Measurements from ENCODE around the gene RNFT2.

DNA sequence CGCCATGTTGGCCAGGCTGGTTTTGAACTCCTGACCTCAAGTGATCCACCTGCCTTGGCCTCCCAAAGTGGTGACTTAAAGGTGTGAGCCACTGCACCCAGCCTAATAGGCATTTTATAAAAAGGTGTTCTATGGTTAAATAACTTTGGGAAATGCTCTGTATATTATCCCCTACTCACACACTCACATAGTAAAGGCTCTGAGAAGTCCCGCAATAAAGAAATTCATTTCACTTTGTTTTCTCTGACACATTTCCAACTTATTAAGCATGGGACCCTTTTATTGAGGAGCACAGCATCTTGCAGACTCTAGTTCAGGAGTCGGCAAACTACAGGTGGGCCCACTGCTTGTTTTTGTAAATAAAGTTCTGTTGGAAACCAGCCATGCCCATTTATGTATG lies 63.9 kb downstream of the RNFT2 start:
- no peak for TF ChIP-seq POLR2AphosphoS5 (IDR thresholded peaks at IDR 0.05)
- TF ChIP-seq, protein P1, sequence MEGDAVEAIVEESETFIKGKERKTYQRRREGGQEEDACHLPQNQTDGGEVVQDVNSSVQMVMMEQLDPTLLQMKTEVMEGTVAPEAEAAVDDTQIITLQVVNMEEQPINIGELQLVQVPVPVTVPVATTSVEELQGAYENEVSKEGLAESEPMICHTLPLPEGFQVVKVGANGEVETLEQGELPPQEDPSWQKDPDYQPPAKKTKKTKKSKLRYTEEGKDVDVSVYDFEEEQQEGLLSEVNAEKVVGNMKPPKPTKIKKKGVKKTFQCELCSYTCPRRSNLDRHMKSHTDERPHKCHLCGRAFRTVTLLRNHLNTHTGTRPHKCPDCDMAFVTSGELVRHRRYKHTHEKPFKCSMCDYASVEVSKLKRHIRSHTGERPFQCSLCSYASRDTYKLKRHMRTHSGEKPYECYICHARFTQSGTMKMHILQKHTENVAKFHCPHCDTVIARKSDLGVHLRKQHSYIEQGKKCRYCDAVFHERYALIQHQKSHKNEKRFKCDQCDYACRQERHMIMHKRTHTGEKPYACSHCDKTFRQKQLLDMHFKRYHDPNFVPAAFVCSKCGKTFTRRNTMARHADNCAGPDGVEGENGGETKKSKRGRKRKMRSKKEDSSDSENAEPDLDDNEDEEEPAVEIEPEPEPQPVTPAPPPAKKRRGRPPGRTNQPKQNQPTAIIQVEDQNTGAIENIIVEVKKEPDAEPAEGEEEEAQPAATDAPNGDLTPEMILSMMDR (IDR thresholded peaks at IDR 0.05): no peak
- TF ChIP-seq POLR2A (IDR thresholded peaks at IDR 0.05): no peak
